ENCODE measurements around the gene CYB561A3.

The CYB561A3 gene

DNA sequence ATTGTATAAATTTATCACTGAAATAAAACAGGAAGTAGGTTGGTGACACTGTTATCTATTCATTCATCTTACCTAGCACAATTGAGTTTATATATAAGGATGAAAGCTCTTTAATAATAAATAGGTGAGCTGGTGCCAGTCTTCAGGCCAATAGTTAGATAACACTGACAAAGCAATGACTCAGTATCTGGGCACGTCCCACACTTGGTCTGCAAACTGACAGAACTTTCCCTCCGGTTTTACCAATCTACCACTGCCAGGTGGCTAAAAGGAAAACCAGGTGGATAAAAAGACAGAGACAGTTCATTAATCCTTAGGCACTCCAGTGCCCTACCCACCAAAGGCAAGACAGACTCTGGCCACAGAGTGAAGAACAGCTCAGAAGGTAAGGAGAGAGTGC is 46.4 kb downstream of the CYB561A3 start:
- DNase-seq = no peak

DNA sequence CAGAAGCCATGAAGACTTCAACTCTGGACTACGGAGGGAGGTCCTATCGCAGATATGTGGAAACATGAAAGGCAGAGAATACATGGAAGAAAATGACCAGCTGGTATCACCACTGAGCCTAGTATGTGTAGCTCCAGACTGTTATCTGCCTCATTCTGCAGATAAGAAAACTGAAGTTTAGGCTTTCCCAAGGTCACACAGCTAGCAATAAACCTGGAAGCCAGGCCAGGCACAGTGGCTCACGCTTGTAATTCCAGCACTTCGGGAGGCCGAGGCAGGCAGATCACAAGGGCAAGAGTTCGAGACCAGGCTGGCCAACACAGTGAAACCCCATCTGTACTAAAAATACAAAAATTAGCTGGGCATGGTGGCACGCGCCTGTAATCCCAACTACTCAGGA is 50.9 kb downstream of the CYB561A3 start:
- DNase-seq = no peak

DNA sequence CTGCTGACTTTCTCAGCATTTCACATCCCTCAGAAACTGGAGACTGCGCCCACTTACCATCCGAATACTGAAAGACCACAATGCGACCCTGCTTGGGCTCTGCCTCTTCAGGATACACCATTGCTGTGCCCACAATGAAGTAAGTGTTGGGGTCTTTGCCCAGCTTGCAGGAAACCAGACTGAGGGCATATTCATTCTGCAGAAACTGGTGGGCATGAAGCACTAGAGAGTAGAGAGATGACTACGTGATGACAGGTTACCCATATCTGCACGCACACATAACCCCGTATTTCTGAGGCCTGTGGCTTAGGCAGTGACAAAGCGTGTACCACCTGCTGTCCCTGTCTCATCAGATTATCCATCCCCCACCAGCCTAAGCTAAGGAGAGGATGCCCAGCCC is 51.9 kb downstream of the CYB561A3 start:
- DNase-seq = no peak

DNA sequence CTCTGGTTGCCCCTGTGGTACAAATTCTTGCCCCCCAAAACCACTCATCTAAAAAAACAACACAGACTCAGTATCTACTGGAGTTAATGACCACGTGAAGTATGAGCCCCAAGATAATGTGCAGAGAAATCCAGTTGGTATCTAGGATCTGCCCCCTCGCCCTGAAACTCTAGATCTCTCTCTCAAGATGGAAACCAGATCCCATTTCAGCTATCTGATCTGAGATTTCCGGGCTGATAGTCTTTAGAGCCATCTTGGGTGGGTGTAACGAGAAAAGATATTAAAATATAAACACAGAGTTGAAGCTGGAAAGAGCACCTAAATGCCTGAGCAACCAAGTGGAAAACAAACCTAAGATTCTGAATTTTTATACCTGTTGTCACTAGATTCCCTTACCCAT is 52.5 kb downstream of the CYB561A3 start:
- no peak for DNase-seq

DNA sequence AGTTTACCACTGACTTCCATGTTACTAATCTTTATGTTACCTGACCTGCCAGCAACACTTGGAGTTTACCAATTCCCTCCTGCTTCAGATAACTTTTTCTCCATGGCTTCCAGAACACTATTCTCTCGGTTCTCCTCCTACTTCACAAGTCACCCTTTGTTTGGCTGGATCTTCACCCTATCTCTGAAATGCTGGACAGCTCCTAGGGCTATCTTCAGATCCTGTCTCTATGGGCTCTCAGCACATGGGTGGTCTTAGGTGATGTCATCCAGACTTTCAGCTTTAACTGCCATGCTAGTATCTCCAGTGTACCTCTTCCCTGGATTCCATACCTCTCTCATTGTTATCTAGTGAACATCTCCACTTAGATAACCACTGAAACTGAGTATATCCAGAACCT is 54.3 kb downstream of the CYB561A3 start:
- DNase-seq = no peak

DNA sequence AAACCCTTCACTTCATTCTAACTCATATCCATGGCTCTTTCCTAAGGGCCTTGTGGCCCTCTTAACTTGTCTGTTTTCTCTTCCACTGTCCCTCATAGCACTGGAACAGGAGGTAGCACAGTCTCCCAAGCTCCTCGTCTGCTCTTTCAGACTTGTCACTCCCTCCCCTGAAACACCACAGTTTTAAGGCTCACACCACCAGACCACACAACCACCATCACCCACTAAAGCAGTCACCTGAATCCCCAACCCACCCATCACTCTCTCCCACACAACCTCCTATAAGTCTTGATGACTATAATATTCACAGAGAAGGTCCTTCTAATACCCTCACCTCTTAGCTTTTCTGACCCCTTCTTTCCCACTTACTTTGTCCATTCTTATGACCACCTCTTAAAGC is 55.5 kb downstream of the CYB561A3 start:
- DNase-seq = no peak

DNA sequence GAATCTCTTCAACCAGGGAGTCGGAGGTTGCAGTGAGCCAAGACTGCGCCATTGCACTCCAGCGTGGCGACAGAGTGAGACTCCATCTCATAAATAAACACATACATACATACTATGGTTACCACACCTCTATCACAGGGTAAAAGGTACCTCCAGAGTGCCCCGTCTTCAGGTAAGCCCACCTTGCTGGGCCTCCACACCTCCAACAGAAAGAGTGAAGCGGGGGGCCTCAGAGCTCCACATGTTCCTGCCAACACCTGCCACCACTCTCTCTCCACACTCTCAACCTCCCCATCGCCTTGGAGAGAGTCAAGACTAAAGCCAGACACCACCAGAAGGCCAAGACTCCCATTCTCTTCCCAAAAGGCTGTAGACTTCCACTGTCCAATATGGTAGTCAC is 56.3 kb downstream of the CYB561A3 start:
- DNase-seq = no peak

DNA sequence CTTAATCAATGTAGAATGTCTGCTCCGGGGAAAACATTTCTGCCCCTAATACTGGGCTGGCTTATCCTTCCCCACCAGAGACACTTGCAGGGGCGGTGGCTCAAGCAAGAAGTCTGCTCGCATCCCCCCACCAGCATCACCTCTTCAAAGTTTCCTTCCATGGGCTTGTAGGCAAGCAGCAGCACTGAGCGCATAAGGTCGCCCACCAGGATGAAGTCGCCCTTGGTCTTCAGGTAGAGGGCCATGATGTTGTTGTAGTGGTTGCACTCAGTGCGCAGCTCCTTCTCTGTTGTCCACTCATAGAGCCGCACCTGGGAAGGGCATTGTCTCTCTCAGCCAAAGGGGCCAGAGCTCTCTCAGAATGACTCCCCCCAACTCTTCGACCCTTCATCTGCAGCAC is 58.0 kb downstream of the CYB561A3 start:
- no peak for DNase-seq

DNA sequence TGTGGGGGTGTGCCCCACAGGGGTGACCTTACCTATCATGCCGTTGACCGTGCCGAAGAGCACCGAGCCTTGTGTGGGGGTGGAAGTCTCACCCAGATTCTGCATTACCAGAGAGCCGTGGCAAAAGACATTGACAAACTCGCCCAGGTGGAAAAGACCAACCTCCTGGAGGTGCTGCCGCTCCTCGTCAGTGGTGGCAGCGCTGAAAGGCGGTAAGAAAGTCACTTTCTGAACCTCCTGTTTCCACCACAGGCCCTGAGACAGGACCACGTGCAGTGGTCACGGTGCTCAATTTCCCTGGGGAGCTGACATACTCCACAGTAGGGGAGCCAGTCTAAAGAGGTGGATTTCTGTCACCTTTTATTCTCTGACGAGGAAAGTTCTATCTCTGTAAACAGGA is 59.1 kb downstream of the CYB561A3 start:
- no peak for DNase-seq
